Peyer's patch (tissue), 4 donors: ENCODE results near the gene CFAP97D2. TPM values are rescaled to one million over a fixed set of nuclear protein-coding genes. Genes with fewer than 3 reads are reported as not detected.
"Not testable (repeated sequence)": the region's sequence is repeated elsewhere in the genome, so short reads cannot be mapped to it uniquely, and the experiment has no call there.

Source experiments
- DNase-seq, 3 donors: peaks; one replicate each; pipeline ENCODE4 v3.0.0-alpha.2; 2017 to 2019
- H3K27ac ChIP-seq, 4 donors: fragments of 200-600 bp; sonication (generic); one replicate each; pipeline ENCODE4 v1.5.1; 2016 to 2019
- H3K27me3 ChIP-seq, 2 donors: fragments of 200-600 bp; sonication (generic); one replicate each; pipeline ENCODE4 v1.5.1; 2019
- H3K36me3 ChIP-seq, 3 donors: fragments of 200-600 bp; sonication (generic); one replicate each; pipeline ENCODE4 v1.5.1; 2016 to 2019
- H3K4me1 ChIP-seq, 4 donors: fragments of 200-600 bp; sonication (generic); one replicate each; pipeline ENCODE4 v1.5.1; 2016 to 2019
- H3K4me3 ChIP-seq, 4 donors: fragments of 200-600 bp; sonication (generic); 1 replicate in 3 of 4; 2 replicates in 1 of 4; pipeline ENCODE4 v1.5.1; 2016 to 2019; ENCODE audit warnings: mild to moderate bottlenecking in 1 of 4
- H3K9me3 ChIP-seq, 4 donors: fragments of 200-600 bp; sonication (generic); one replicate each; pipeline ENCODE4 v1.5.1; 2016 to 2019; ENCODE audit warnings: mild to moderate bottlenecking in 1 of 4
- POLR2A ChIP-seq, 2 donors: fragments of 450-650 bp; IDR thresholded peaks; one replicate each; pipeline ENCODE4 v1.5.1; 2017; ENCODE audit warnings: antibody characterized with exemption in 2 of 2, mild to moderate bottlenecking in 2 of 2, moderate library complexity in 2 of 2
- total RNA-seq, 4 donors: library from RNA; depleted of rRNA; stranded (reverse); fragments of >200 nt; gene quantifications; one replicate each; pipeline ENCODE4 v1.1.0, GENCODE V29; 2016
- TF ChIP-seq, protein P1 (sequence below), 6 experiments: fragments of 450-650 bp in 4 of 6; fragments of 200-600 bp in 2 of 6; sonication (generic) in 1 of 6; IDR thresholded peaks; one replicate each; pipeline ENCODE4 v1.5.1; 2017 to 2019; ENCODE audit warnings: antibody characterized with exemption in 6 of 6, mild to moderate bottlenecking in 3 of 6, moderate library complexity in 1 of 6

Gene CFAP97D2
- total RNA-seq, 4 donors from 2014 or later: not detected

- Histone ChIP-seq H3K4me3 (no peak overlapping the region), H3K4me1 (no peaks in the 10 kb centered on the region), H3K36me3 (peaks cover 0 to 99% (median 3%) of the 10 kb centered on the region in 3 donors), H3K27me3 (no peaks in the 10 kb centered on the region), H3K27ac (no peak overlapping the region), H3K9me3 (no peaks in the 10 kb centered on the region)
- no peak for TF ChIP-seq POLR2A (IDR thresholded peaks at IDR 0.05)
- TF ChIP-seq, protein P1, sequence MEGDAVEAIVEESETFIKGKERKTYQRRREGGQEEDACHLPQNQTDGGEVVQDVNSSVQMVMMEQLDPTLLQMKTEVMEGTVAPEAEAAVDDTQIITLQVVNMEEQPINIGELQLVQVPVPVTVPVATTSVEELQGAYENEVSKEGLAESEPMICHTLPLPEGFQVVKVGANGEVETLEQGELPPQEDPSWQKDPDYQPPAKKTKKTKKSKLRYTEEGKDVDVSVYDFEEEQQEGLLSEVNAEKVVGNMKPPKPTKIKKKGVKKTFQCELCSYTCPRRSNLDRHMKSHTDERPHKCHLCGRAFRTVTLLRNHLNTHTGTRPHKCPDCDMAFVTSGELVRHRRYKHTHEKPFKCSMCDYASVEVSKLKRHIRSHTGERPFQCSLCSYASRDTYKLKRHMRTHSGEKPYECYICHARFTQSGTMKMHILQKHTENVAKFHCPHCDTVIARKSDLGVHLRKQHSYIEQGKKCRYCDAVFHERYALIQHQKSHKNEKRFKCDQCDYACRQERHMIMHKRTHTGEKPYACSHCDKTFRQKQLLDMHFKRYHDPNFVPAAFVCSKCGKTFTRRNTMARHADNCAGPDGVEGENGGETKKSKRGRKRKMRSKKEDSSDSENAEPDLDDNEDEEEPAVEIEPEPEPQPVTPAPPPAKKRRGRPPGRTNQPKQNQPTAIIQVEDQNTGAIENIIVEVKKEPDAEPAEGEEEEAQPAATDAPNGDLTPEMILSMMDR (IDR thresholded peaks at IDR 0.05): no peak
- DNase-seq: no peak
Measured at GRCh38 chr13:114243971-114244370, 64.9 kb downstream of the CFAP97D2 start.

GRCh38 chr13:114244637-114245036 is 65.6 kb downstream of the CFAP97D2 start:
- no peak for DNase-seq
- Histone ChIP-seq H3K4me1 (no peaks in the 10 kb centered on the region), H3K9me3 (no peaks in the 10 kb centered on the region), H3K27ac (no peak overlapping the region), H3K27me3 (no peaks in the 10 kb centered on the region), H3K4me3 (no peak overlapping the region), H3K36me3 (peaks cover 0 to 99% (median 3%) of the 10 kb centered on the region in 3 donors)
- no peak for TF ChIP-seq POLR2A (IDR thresholded peaks at IDR 0.05)
- TF ChIP-seq, protein P1 (IDR thresholded peaks at IDR 0.05): no peak

GRCh38 chr13:114248011-114248410 is 69.0 kb downstream of the CFAP97D2 start:
- TF ChIP-seq, protein P1 (IDR thresholded peaks at IDR 0.05): no peak
- TF ChIP-seq POLR2A (IDR thresholded peaks at IDR 0.05): no peak
- Histone ChIP-seq H3K9me3 (no peaks in the 10 kb centered on the region), H3K36me3 (peaks cover 0 to 97% (median 3%) of the 10 kb centered on the region in 3 donors), H3K4me1 (no peaks in the 10 kb centered on the region), H3K27ac (no peak overlapping the region), H3K27me3 (no peaks in the 10 kb centered on the region), H3K4me3 (no peak overlapping the region)
- no peak for DNase-seq

DNA sequence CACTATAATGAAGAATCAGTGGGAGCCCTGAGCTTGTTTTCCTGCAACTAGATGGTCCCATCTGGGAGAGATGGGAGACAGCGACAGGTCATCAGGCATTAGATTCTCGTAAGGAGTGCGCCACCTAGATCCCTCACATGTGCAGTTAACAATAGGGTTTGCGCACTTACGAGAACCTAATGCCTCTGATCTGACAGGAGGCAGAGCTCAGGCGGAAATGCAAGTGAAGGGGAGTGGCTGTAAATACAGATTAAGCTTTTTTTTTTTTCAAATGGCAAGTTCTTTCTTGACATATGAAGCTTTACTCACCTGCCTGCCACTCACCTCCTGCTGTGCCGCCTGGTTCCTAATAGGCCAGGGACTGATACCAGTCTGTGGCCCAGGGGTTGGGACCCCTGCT is 70.0 kb downstream of the CFAP97D2 start:
- Histone ChIP-seq H3K4me3 (no peak overlapping the region), H3K27me3 (no peaks in the 10 kb centered on the region), H3K27ac (no peak overlapping the region), H3K9me3 (no peaks in the 10 kb centered on the region), H3K4me1 (no peaks in the 10 kb centered on the region), H3K36me3 (peaks cover 0 to 90% (median 0%) of the 10 kb centered on the region in 3 donors)
- TF ChIP-seq, protein P1 (IDR thresholded peaks at IDR 0.05): no peak
- no peak for TF ChIP-seq POLR2A (IDR thresholded peaks at IDR 0.05)
- DNase-seq: no peak

DNA sequence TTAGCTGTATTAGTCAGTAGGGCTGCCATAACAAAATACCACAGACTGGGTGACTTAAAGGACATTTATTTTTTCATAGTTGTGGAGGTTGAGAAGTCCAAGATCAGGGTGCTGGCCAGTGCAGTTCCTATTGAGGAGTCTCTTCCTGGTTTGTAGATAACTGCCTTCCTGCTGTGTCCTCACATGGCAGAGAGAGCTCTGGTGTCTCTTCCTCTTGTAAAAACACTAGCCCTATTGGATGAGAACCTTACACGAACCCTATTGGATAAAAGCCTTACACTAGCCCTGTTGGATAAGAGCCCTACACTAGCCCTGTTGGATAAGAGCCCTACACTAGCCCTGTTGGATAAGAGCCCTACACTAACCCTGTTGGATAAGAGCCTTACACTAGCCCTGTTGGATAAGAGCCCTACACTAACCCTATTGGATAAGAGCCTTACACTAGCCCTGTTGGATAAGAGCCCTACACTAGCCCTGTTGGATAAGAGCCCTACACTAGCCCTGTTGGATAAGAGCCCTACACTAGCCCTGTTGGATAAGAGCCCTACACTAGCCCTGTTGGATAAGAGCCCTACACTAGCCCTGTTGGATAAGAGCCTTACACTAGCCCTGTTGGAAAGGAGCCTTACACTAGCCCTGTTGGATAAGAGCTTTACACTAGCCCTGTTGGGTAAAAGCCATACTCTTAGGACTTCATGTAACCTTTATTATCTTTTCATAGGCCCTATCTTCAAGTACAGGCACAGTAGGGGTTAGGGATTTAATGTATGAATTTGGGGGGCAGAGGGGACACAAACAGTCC is 72.8 kb downstream of the CFAP97D2 start:
- H3K36me3 ChIP-seq: peaks cover 0 to 87% (median 0%) of the 10 kb centered on the region in 3 donors
- not testable (repeated sequence) for H3K27me3 ChIP-seq, H3K27ac ChIP-seq, H3K4me1 ChIP-seq, H3K9me3 ChIP-seq, DNase-seq, H3K4me3 ChIP-seq

GRCh38 chr13:114256547-114256946 is 77.5 kb downstream of the CFAP97D2 start:
- Histone ChIP-seq H3K9me3 (no peaks in the 10 kb centered on the region), H3K4me3 (no peak overlapping the region), H3K27ac (no peak overlapping the region), H3K27me3 (no peaks in the 10 kb centered on the region), H3K36me3 (peaks cover 0 to 88% (median 0%) of the 10 kb centered on the region in 3 donors), H3K4me1 (no peaks in the 10 kb centered on the region)
- no peak for TF ChIP-seq POLR2A (IDR thresholded peaks at IDR 0.05)
- TF ChIP-seq, protein P1 (IDR thresholded peaks at IDR 0.05): no peak
- DNase-seq: no peak
